H1 (cell line): ENCODE measurements around the gene NTS. TPM values are rescaled to one million over a fixed set of nuclear protein-coding genes. Genes with fewer than 3 reads are reported as not detected.

Experiments used
- CTCF ChIA-PET: fragments of 300-600 bp; sonication (Branson Sonifier 250); formaldehyde crosslinking; loops from one replicate; lab custom pipeline; 2021; ENCODE audit not compliant: partially characterized antibody; lab: Charles Lee
- POLR2A ChIA-PET: fragments of 300-600 bp; sonication (Branson Sonifier 250); formaldehyde crosslinking; loops from one replicate; lab custom pipeline; 2021; ENCODE audit warnings: inconsistent platforms; ENCODE audit not compliant: partially characterized antibody; lab: Charles Lee
- DNase-seq, 2 experiments: peaks; one replicate each; pipeline versions ENCODE4 v3.0.0 to v3.0.0-alpha.2; 2010 to 2022; ENCODE audit warnings: low spot score in 2 of 2, low read depth in 1 of 2, mixed read lengths in 1 of 2
- FAIRE-seq: peaks from 2 replicates; lab custom pipeline; 2011; peaks lifted over from hg19 to GRCh38; lab: Jason Lieb, UNC
- H2AFZ ChIP-seq: 2 replicates; pipeline ENCODE4 v1.8.1; 2012; ENCODE audit warnings: low read length, inconsistent platforms
- H2AK5ac ChIP-seq: 2 replicates; pipeline ENCODE4 v1.6.1; 2013; ENCODE audit warnings: low read depth, low read length
- H2BK120ac ChIP-seq: replicated peaks from 2 replicates; pipeline ENCODE3; 2013; ENCODE audit warnings: low read depth, low read length, inconsistent platforms
- H2BK12ac ChIP-seq: 2 replicates; pipeline ENCODE4 v1.6.1; 2013; ENCODE audit warnings: low read depth, low read length
- H2BK15ac ChIP-seq: 2 replicates; pipeline ENCODE4 v1.6.1; 2013; ENCODE audit warnings: low read length
- H2BK20ac ChIP-seq: 2 replicates; pipeline ENCODE4 v1.6.1; 2013; ENCODE audit warnings: low read length
- H2BK5ac ChIP-seq: 2 replicates; pipeline ENCODE4 v1.6.1; 2013; ENCODE audit warnings: low read depth, low read length
- H3K14ac ChIP-seq: 2 replicates; pipeline ENCODE4 v1.6.1; 2013; ENCODE audit warnings: inconsistent platforms; ENCODE audit not compliant: insufficient read length
- H3K18ac ChIP-seq: 2 replicates; pipeline ENCODE4 v1.6.1; 2013; ENCODE audit warnings: low read length; ENCODE audit errors: extremely low read depth
- H3K23ac ChIP-seq: 2 replicates; pipeline ENCODE4 v1.6.1; 2013; ENCODE audit warnings: inconsistent platforms; ENCODE audit not compliant: insufficient read length
- H3K23me2 ChIP-seq: 2 replicates; pipeline ENCODE4 v1.6.1; 2013; ENCODE audit warnings: low read depth, low read length
- H3K27ac ChIP-seq: 2 replicates; pipeline ENCODE4 v1.6.1; 2011; ENCODE audit warnings: low read depth, low read length, inconsistent platforms
- H3K27me3 ChIP-seq, 4 experiments: replicated peaks in 1 of 4; 1 replicate in 1 of 4; 2 replicates in 3 of 4; pipeline versions ENCODE4 v1.6.1 to v1.8.1; 2011 to 2013; ENCODE audit warnings: low read length in 3 of 4, mild to moderate bottlenecking in 3 of 4, inconsistent platforms in 2 of 4, mixed read lengths in 2 of 4, moderate library complexity in 1 of 4; ENCODE audit not compliant: control insufficient read depth in 3 of 4, insufficient read depth in 3 of 4; ENCODE audit errors: extremely low read depth in 1 of 4
- H3K36me3 ChIP-seq, 4 experiments: 2 replicates each; pipeline versions ENCODE4 v1.6.1 to v1.8.1; 2011 to 2013; ENCODE audit warnings: mild to moderate bottlenecking in 4 of 4, low read length in 3 of 4, moderate library complexity in 2 of 4, control low read depth in 1 of 4, inconsistent platforms in 1 of 4; ENCODE audit not compliant: insufficient read depth in 4 of 4, control insufficient read depth in 2 of 4
- H3K4ac ChIP-seq: replicated peaks from 2 replicates; pipeline ENCODE3; 2013; ENCODE audit warnings: low read length, low read depth, mixed read lengths, inconsistent platforms; ENCODE audit not compliant: insufficient read length
- H3K4me1 ChIP-seq, 4 experiments: replicated peaks in 1 of 4; 1 replicate in 1 of 4; 2 replicates in 3 of 4; pipeline versions ENCODE4 v1.6.1 to v1.8.1; 2011 to 2013; ENCODE audit warnings: low read length in 3 of 4, inconsistent platforms in 2 of 4, mixed read lengths in 1 of 4; ENCODE audit not compliant: insufficient read depth in 4 of 4, control insufficient read depth in 3 of 4
- H3K4me2 ChIP-seq, 2 experiments: 2 replicates each; pipeline versions ENCODE4 v1.6.1 to v1.8.1; 2011 to 2013; ENCODE audit warnings: low read depth in 2 of 2, low read length in 2 of 2, control low read depth in 1 of 2, inconsistent platforms in 1 of 2, mild to moderate bottlenecking in 1 of 2; ENCODE audit not compliant: insufficient read depth in 1 of 2
- H3K4me3 ChIP-seq, 4 experiments: fragments of 200-600, 300-600 bp in 1 of 4; sonication (generic), shearing (Covaris generic), sonication (Bioruptor Twin) in 1 of 4; 2 replicates each; pipeline versions ENCODE4 v1.5.1 to v1.8.1; 2011 to 2016; ENCODE audit warnings: low read length in 4 of 4, low read depth in 3 of 4, control low read depth in 2 of 4, inconsistent platforms in 2 of 4, mild to moderate bottlenecking in 2 of 4, mixed read lengths in 1 of 4, moderate library complexity in 1 of 4; ENCODE audit not compliant: insufficient read depth in 2 of 4; ENCODE audit errors: extremely low read depth in 1 of 4
- H3K56ac ChIP-seq: replicated peaks from 2 replicates; pipeline ENCODE3; 2013; ENCODE audit warnings: low read depth, mild to moderate bottlenecking, mixed read lengths, low read length, inconsistent platforms; ENCODE audit not compliant: insufficient read length
- H3K79me1 ChIP-seq: 2 replicates; pipeline ENCODE4 v1.6.1; 2013; ENCODE audit warnings: low read depth, low read length, control low read depth
- H3K79me2 ChIP-seq, 2 experiments: 2 replicates each; pipeline versions ENCODE4 v1.6.1 to v1.8.1; 2012 to 2013; ENCODE audit warnings: low read length in 2 of 2, mild to moderate bottlenecking in 2 of 2, inconsistent platforms in 1 of 2; ENCODE audit not compliant: insufficient read depth in 2 of 2, control insufficient read depth in 1 of 2
- H3K9ac ChIP-seq, 4 experiments: replicated peaks in 1 of 4; 1 replicate in 1 of 4; 2 replicates in 3 of 4; pipeline versions ENCODE4 v1.6.1 to v1.8.1; 2011 to 2013; ENCODE audit warnings: low read depth in 3 of 4, low read length in 3 of 4, control low read depth in 2 of 4, mild to moderate bottlenecking in 2 of 4, moderate library complexity in 2 of 4, inconsistent platforms in 1 of 4; ENCODE audit errors: extremely low read depth in 1 of 4
- H3K9me3 ChIP-seq, 2 experiments: 2 replicates each; pipeline versions ENCODE4 v1.6.1 to v1.8.1; 2012 to 2013; ENCODE audit warnings: mild to moderate bottlenecking in 2 of 2, moderate library complexity in 2 of 2, control low read depth in 1 of 2, inconsistent platforms in 1 of 2, low read depth in 1 of 2, low read length in 1 of 2, mixed read lengths in 1 of 2; ENCODE audit not compliant: insufficient read depth in 2 of 2
- H4K20me1 ChIP-seq, 2 experiments: replicated peaks in 1 of 2; 2 replicates each; pipeline versions ENCODE3 to v1.8.1; 2011 to 2013; ENCODE audit warnings: inconsistent platforms in 2 of 2, low read length in 2 of 2, mild to moderate bottlenecking in 1 of 2; ENCODE audit not compliant: insufficient read depth in 2 of 2, control insufficient read depth in 1 of 2
- H4K5ac ChIP-seq: 2 replicates; pipeline ENCODE4 v1.6.1; 2013; ENCODE audit warnings: low read length, low read depth, mixed read lengths, inconsistent platforms; ENCODE audit not compliant: insufficient read length
- H4K8ac ChIP-seq: 2 replicates; pipeline ENCODE4 v1.8.0; 2013; ENCODE audit warnings: mild to moderate bottlenecking, moderate library complexity, low read length, inconsistent platforms; ENCODE audit not compliant: insufficient read depth; ENCODE audit errors: extremely low read depth
- H4K91ac ChIP-seq: replicated peaks from 2 replicates; pipeline ENCODE3; 2013; ENCODE audit warnings: low read length, mixed read lengths, inconsistent platforms; ENCODE audit not compliant: insufficient read length
- ASH2L ChIP-seq: fragments of 200-600, 300-600 bp; sonication (generic); IDR thresholded peaks from one replicate; pipeline ENCODE4 v1.7.1; 2017; ENCODE audit warnings: low read length
- ATF2 ChIP-seq: IDR thresholded peaks from 2 replicates; pipeline ENCODE4 v1.6.1; 2012; ENCODE audit warnings: low read length, inconsistent platforms
- BACH1 ChIP-seq: IDR thresholded peaks from 2 replicates; pipeline ENCODE4 v1.6.1; 2012; ENCODE audit warnings: low read length, improper control_type of control experiment
- CTCF ChIP-seq, 3 experiments: IDR thresholded peaks; 1 replicate in 2 of 3; 2 replicates in 1 of 3; pipeline versions ENCODE4 v1.5.1 to v1.6.1; 2011; ENCODE audit warnings: low read length in 3 of 3, mild to moderate bottlenecking in 3 of 3, inconsistent platforms in 2 of 3, low read depth in 1 of 3, moderate library complexity in 1 of 3; ENCODE audit not compliant: insufficient read depth in 1 of 3; ENCODE audit errors: control extremely low read depth in 1 of 3
- EGR1 ChIP-seq: IDR thresholded peaks from 2 replicates; pipeline ENCODE4 v1.6.1; 2011; ENCODE audit warnings: low read depth, low read length, borderline replicate concordance
- JUND ChIP-seq: IDR thresholded peaks from 2 replicates; pipeline ENCODE4 v1.6.1; 2011; ENCODE audit warnings: mild to moderate bottlenecking, improper control_type of control experiment, low read length
- KDM4A ChIP-seq: IDR thresholded peaks from one replicate; pipeline ENCODE4 v1.7.1; 2012; ENCODE audit warnings: low read depth, mild to moderate bottlenecking, moderate library complexity, low read length, inconsistent platforms; ENCODE audit not compliant: severe bottlenecking
- PHF8 ChIP-seq: fragments of 200-600 bp; sonication (generic); conservative IDR thresholded peaks from 2 replicates; pipeline ENCODE4 v1.7.1; 2012; ENCODE audit warnings: low read depth, mild to moderate bottlenecking, inconsistent platforms, low read length, moderate library complexity
- SIRT6 ChIP-seq: IDR thresholded peaks from one replicate; pipeline ENCODE4 v1.7.1; 2012; ENCODE audit warnings: low read length, inconsistent platforms
- ZNF274 ChIP-seq: IDR thresholded peaks from 2 replicates; pipeline ENCODE4 v1.7.0; 2012; ENCODE audit warnings: low read length, borderline replicate concordance; ENCODE audit errors: extremely low read depth
- WGBS, 2 experiments: shearing (Covaris generic) in 1 of 2; methylation state at CpG; one replicate each; pipeline versions ENCODE4 v1.1.6 to v1.1.7; 2013 to 2015; ENCODE audit warnings: low lambda C conversion rate in 2 of 2, mixed read lengths in 2 of 2, inconsistent platforms in 1 of 2, low coverage in 1 of 2, missing lambda C conversion rate in 1 of 2; ENCODE audit not compliant: insufficient replicate concordance in 2 of 2, insufficient coverage in 1 of 2, insufficient read length in 1 of 2; ENCODE audit errors: extremely low coverage in 1 of 2, missing lambda C conversion rate in 1 of 2; 5-methylcytosine and 5-hydroxymethylcytosine counted together
- polyA plus RNA-seq, 7 experiments: library from polyadenylated mRNA; depleted of rRNA in 3 of 7; stranded (reverse) in 5 of 7; unstranded in 2 of 7; fragments of >200 nt in 5 of 7; fragments of 200-250 nt in 2 of 7; gene quantifications; 1 replicate in 5 of 7; 2 replicates in 1 of 7; 4 replicates in 1 of 7; pipeline versions ENCODE4 v1.2.1 to v1.2.3, GENCODE V29; 2011 to 2013; ENCODE audit warnings: missing spikeins in 2 of 7, mixed read lengths in 2 of 7
- total RNA-seq: library from RNA; stranded (reverse); fragmentation: NEBNext Ultra II Directional; extraction: Animal tissue kit (Norgen Biotek cat#: 25700); gene quantifications from 2 replicates; pipeline ENCODE4 v1.2.1, GENCODE V29; 2021

The NTS gene
- total and polyA plus RNA-seq, 2 of the 8 experiments (the other 6 are each of a cell fraction or from before 2014, with no cell fraction given): 17.0 to 36.6 TPM

- ChIA-PET CTCF (no interaction called here), POLR2A (no interaction called here)
- H4K5ac ChIP-seq: no peak overlapping the region
- no peak overlapping the region for H3K14ac ChIP-seq
- 86% methylated on average over 1 of the region's 1 CpG; no CpG with 5 or more reads in 1 of the 2 experiments for WGBS, 2 experiments
- H2AK5ac ChIP-seq: no peak overlapping the region
- no peak overlapping the region for H3K18ac ChIP-seq
- no peaks in the 10 kb centered on the region for H3K79me1 ChIP-seq
- no peaks in the 10 kb centered on the region for H3K23me2 ChIP-seq
- no peak overlapping the region for H2AFZ ChIP-seq
- H3K56ac ChIP-seq: no peak overlapping the region
- DNase-seq (no peak), FAIRE-seq (no peak)
- H3K23ac ChIP-seq: no peak overlapping the region
- H2BK15ac ChIP-seq: no peak overlapping the region
- no peaks in the 10 kb centered on the region for H3K9me3 ChIP-seq
- H3K4me1 ChIP-seq: no peaks in the 10 kb centered on the region
- H3K4ac ChIP-seq: no peak overlapping the region
- H3K27me3 ChIP-seq: no peaks in the 10 kb centered on the region
- H2BK12ac ChIP-seq: no peak overlapping the region
- no peak overlapping the region for H3K4me2 ChIP-seq
- H4K91ac ChIP-seq: no peak overlapping the region
- no peak overlapping the region for H2BK20ac ChIP-seq
- H2BK120ac ChIP-seq: no peak overlapping the region
- H2BK5ac ChIP-seq: no peak overlapping the region
- no peak overlapping the region for H4K8ac ChIP-seq
- H3K36me3 ChIP-seq: no peaks in the 10 kb centered on the region
- no peaks in the 10 kb centered on the region for H4K20me1 ChIP-seq
- no peak overlapping the region for H3K9ac ChIP-seq
- no peak overlapping the region for H3K27ac ChIP-seq
- no peaks in the 10 kb centered on the region for H3K79me2 ChIP-seq
- no peak overlapping the region for H3K4me3 ChIP-seq
- TF ChIP-seq ATF2 (no peak), EGR1 (no peak), ZNF274 (no peak), PHF8 (no peak), JUND (no peak), KDM4A (no peak), CTCF (IDR thresholded peaks at IDR 0.05; ENCODE audit: control extremely low read depth in 1 of 3, insufficient read depth in 1 of 3, low read depth in 1 of 3, low read length in 3 of 3) (no peak), ASH2L (no peak), SIRT6 (no peak), BACH1 (no peak)
Measured at GRCh38 chr12:85828576-85828975, 45.5 kb upstream of the NTS start.
